Measurements from ENCODE around the gene ATP7B.

ATP7B gene

GRCh38 chr13:51953347-51954195, 57.7 kb downstream of the ATP7B start:
- no peak for DNase-seq (ENCODE audit: low read depth in 1 of 2, low spot score in 1 of 2)

- no peak for DNase-seq (ENCODE audit: low read depth in 1 of 2, low spot score in 1 of 2)
Measured at GRCh38 chr13:51950722-51951121, 60.5 kb downstream of the ATP7B start.

GRCh38 chr13:51946163-51946669, 65.0 kb downstream of the ATP7B start:
- no peak for DNase-seq (ENCODE audit: low read depth in 1 of 2, low spot score in 1 of 2)

GRCh38 chr13:51945149-51945548, 66.1 kb downstream of the ATP7B start:
- DNase-seq (ENCODE audit: low read depth in 1 of 2, low spot score in 1 of 2) = no peak

GRCh38 chr13:51944428-51944827, 66.8 kb downstream of the ATP7B start:
- no peak for DNase-seq (ENCODE audit: low read depth in 1 of 2, low spot score in 1 of 2)

- DNase-seq (ENCODE audit: low read depth in 1 of 2, low spot score in 1 of 2) = no peak
Measured at GRCh38 chr13:51943721-51944120, 67.5 kb downstream of the ATP7B start.

GRCh38 chr13:51942189-51942588, 69.1 kb downstream of the ATP7B start:
- no peak for DNase-seq (ENCODE audit: low read depth in 1 of 2, low spot score in 1 of 2)

- no peak for DNase-seq (ENCODE audit: low read depth in 1 of 2, low spot score in 1 of 2)
Measured at GRCh38 chr13:51938454-51938853, 72.8 kb downstream of the ATP7B start.

GRCh38 chr13:51937320-51938290, 73.6 kb downstream of the ATP7B start:
- DNase-seq (ENCODE audit: low read depth in 1 of 2, low spot score in 1 of 2) = no peak

- DNase-seq (ENCODE audit: low read depth in 1 of 2, low spot score in 1 of 2) = no peak
Measured at GRCh38 chr13:51935326-51936171, 75.7 kb downstream of the ATP7B start.

GRCh38 chr13:51934461-51935087, 76.7 kb downstream of the ATP7B start:
- DNase-seq (ENCODE audit: low read depth in 1 of 2, low spot score in 1 of 2) = no peak

GRCh38 chr13:51933466-51934058, 77.7 kb downstream of the ATP7B start:
- DNase-seq (ENCODE audit: low read depth in 1 of 2, low spot score in 1 of 2) = no peak

GRCh38 chr13:51932231-51932630, 79.0 kb downstream of the ATP7B start:
- no peak for DNase-seq (ENCODE audit: low read depth in 1 of 2, low spot score in 1 of 2)

- DNase-seq (ENCODE audit: low read depth in 1 of 2, low spot score in 1 of 2) = no peak
Measured at GRCh38 chr13:51931606-51932005, 79.6 kb downstream of the ATP7B start.

GRCh38 chr13:51929699-51930098, 81.6 kb downstream of the ATP7B start:
- DNase-seq (ENCODE audit: low read depth in 1 of 2, low spot score in 1 of 2) = no peak

- no peak for DNase-seq (ENCODE audit: low read depth in 1 of 2, low spot score in 1 of 2)
Measured at GRCh38 chr13:51928231-51928630, 83.0 kb downstream of the ATP7B start.

GRCh38 chr13:51927129-51927528, 84.1 kb downstream of the ATP7B start:
- no peak for DNase-seq (ENCODE audit: low read depth in 1 of 2, low spot score in 1 of 2)

- no peak for DNase-seq (ENCODE audit: low read depth in 1 of 2, low spot score in 1 of 2)
Measured at GRCh38 chr13:51926528-51926885, 84.7 kb downstream of the ATP7B start.

GRCh38 chr13:51925865-51926527, 85.3 kb downstream of the ATP7B start:
- DNase-seq (ENCODE audit: low read depth in 1 of 2, low spot score in 1 of 2) = no peak
